NCI-H774 (cell line): ENCODE results near the gene KRTAP10-12.
A peak's percentile ranks its signal among the peaks of the same experiment; 100 is the strongest.
"Not testable (repeated sequence)": the region's sequence is repeated elsewhere in the genome, so short reads cannot be mapped to it uniquely, and the experiment has no call there.

Experiments used
- DNase-seq: peaks from one replicate; lab custom pipeline; 2025; lab: John Stamatoyannopoulos, UW

KRTAP10-12 gene

GRCh38 chr21:44670642-44671432 is 26.1 kb upstream of the KRTAP10-12 start:
- DNase-seq: no peak

- DNase-seq: no peak
Measured at GRCh38 chr21:44671911-44672310, 25.1 kb upstream of the KRTAP10-12 start.

- no peak for DNase-seq
Measured at GRCh38 chr21:44677881-44678280, 19.1 kb upstream of the KRTAP10-12 start.

GRCh38 chr21:44681152-44681551 is 15.8 kb upstream of the KRTAP10-12 start:
- DNase-seq: no peak

- DNase-seq: peak; percentile 4
Measured at GRCh38 chr21:44681861-44682579, 15.0 kb upstream of the KRTAP10-12 start, which contains the start of gene KRTAP12-1. KRTAP12-1 (minus strand) TSS chr21:44682163; CDS start chr21:44682123, 40 bp downstream.

GRCh38 chr21:44682580-44683151 is 14.3 kb upstream of the KRTAP10-12 start:
- DNase-seq: no peak

- no peak for DNase-seq
Measured at GRCh38 chr21:44684077-44684476, 12.9 kb upstream of the KRTAP10-12 start.

GRCh38 chr21:44684483-44684882 is 12.5 kb upstream of the KRTAP10-12 start:
- no peak for DNase-seq

- DNase-seq: not testable (repeated sequence)
Measured at GRCh38 chr21:44685050-44685449, 11.9 kb upstream of the KRTAP10-12 start.

GRCh38 chr21:44686000-44686781 is 10.8 kb upstream of the KRTAP10-12 start:
- no peak for DNase-seq

- no peak for DNase-seq
Measured at GRCh38 chr21:44686843-44687561, 10.0 kb upstream of the KRTAP10-12 start.

GRCh38 chr21:44687671-44688070 is 9.3 kb upstream of the KRTAP10-12 start:
- DNase-seq: no peak

GRCh38 chr21:44689740-44690139 is 7.2 kb upstream of the KRTAP10-12 start:
- not testable (repeated sequence) for DNase-seq

GRCh38 chr21:44691686-44692085 is 5.3 kb upstream of the KRTAP10-12 start:
- no peak for DNase-seq

GRCh38 chr21:44692798-44693512 is 4.0 kb upstream of the KRTAP10-12 start:
- DNase-seq: no peak

- no peak for DNase-seq
Measured at GRCh38 chr21:44694776-44695175, 2.2 kb upstream of the KRTAP10-12 start.

- no peak for DNase-seq
Measured at GRCh38 chr21:44695184-44695583, 1.8 kb upstream of the KRTAP10-12 start.

GRCh38 chr21:44695641-44696040 is 1.3 kb upstream of the KRTAP10-12 start:
- DNase-seq: no peak

GRCh38 chr21:44696572-44696971 is 400 bp upstream of the KRTAP10-12 start:
- no peak for DNase-seq

- DNase-seq: no peak
Measured at GRCh38 chr21:44697811-44698734, 1.1 kb downstream of the KRTAP10-12 start.
